Measurements from ENCODE around the gene OTX1. TPM values are rescaled to one million over a fixed set of nuclear protein-coding genes. Genes with fewer than 3 reads are reported as not detected.

Gene OTX1
- total RNA-seq, 1 experiment from 2014 or later = 0.90 TPM

GRCh38 chr2:63066838-63067237 is 16.2 kb downstream of the OTX1 start:
- Mint-ChIP-seq H3K9me3 (no peaks in the 10 kb centered on the region), H3K4me3 (no peak overlapping the region), H3K27ac (no peak overlapping the region), H3K36me3 (no peaks in the 10 kb centered on the region), H3K27me3 (ENCODE audit: low read depth) (peaks cover 70% of the 10 kb centered on the region), H3K4me1 (no peaks in the 10 kb centered on the region)
- POLR2A ChIA-PET = no interaction called here
- no peak for DNase-seq (ENCODE audit: low spot score)
- TF ChIP-seq SMAD3 (CRISPR knock-in tag; IDR thresholded peaks at IDR 0.05; ENCODE audit: borderline replicate concordance) = no peak
- no peak for ATAC-seq
- CTCF ChIA-PET = interaction anchor here (0.8 to 1.0 kb wide), 2 partner anchors 12 to 13 kb away, joined by 3 read pairs; no protein-coding TSS in a partner anchor

- H3K27me3 Mint-ChIP-seq (ENCODE audit: low read depth) = peaks cover 24% of the 10 kb centered on the region
- no peaks in the 10 kb centered on the region for H3K36me3 Mint-ChIP-seq
- no peaks in the 10 kb centered on the region for H3K4me1 Mint-ChIP-seq
- POLR2A ChIA-PET = no interaction called here
- peaks cover 4% of the 10 kb centered on the region for H3K9me3 Mint-ChIP-seq
- no peak for ATAC-seq
- no peak overlapping the region for H3K27ac Mint-ChIP-seq
- no peak overlapping the region for H3K4me3 Mint-ChIP-seq
- no peak for DNase-seq (ENCODE audit: low spot score)
- CTCF ChIA-PET = interaction anchor here (1.1 kb wide), 1 partner anchor 16 kb away, joined by 3 read pairs; no protein-coding TSS in a partner anchor
- TF ChIP-seq ESRRA (CRISPR knock-in tag; IDR thresholded peaks at IDR 0.05; ENCODE audit: borderline replicate concordance) = no peak
- TF ChIP-seq ATF6 (CRISPR knock-in tag; IDR thresholded peaks at IDR 0.05) = no peak
- no peak for TF ChIP-seq ZNF281 (CRISPR knock-in tag; IDR thresholded peaks at IDR 0.05)
- TF ChIP-seq E2F4 (CRISPR knock-in tag; IDR thresholded peaks at IDR 0.05; ENCODE audit: borderline replicate concordance, low read depth) = no peak
- no peak for TF ChIP-seq RORB (CRISPR knock-in tag; IDR thresholded peaks at IDR 0.05)
- TF ChIP-seq ERG (CRISPR knock-in tag; IDR thresholded peaks at IDR 0.05) = no peak
- TF ChIP-seq HMGA2 (CRISPR knock-in tag; IDR thresholded peaks at IDR 0.05) = no peak
- no peak for TF ChIP-seq NR3C1 (CRISPR knock-in tag; conservative IDR thresholded peaks at IDR 0.05; ENCODE audit: low read depth)
- TF ChIP-seq ETV6 (CRISPR knock-in tag; IDR thresholded peaks at IDR 0.05) = no peak
- TF ChIP-seq MXD4 (CRISPR knock-in tag; IDR thresholded peaks at IDR 0.05; ENCODE audit: borderline replicate concordance) = no peak
- no peak for TF ChIP-seq ZBTB21 (CRISPR knock-in tag; IDR thresholded peaks at IDR 0.05; ENCODE audit: borderline replicate concordance)
- TF ChIP-seq ATF2 (CRISPR knock-in tag; IDR thresholded peaks at IDR 0.05; ENCODE audit: borderline replicate concordance, low read depth) = no peak
- no peak for TF ChIP-seq ZNF532 (CRISPR knock-in tag; IDR thresholded peaks at IDR 0.05; ENCODE audit: borderline replicate concordance)
- TF ChIP-seq MLX (CRISPR knock-in tag; IDR thresholded peaks at IDR 0.05) = no peak
- no peak for TF ChIP-seq CBFB (CRISPR knock-in tag; IDR thresholded peaks at IDR 0.05; ENCODE audit: low read depth)
- TF ChIP-seq JAZF1 (CRISPR knock-in tag; IDR thresholded peaks at IDR 0.05) = no peak
These were observed 21.0 kb downstream of the OTX1 start for GRCh38 chr2:63071664-63072063.

Data from WTC11 (cell line).